Endothelial cell (in vitro differentiated cells): ENCODE results near the gene ADGRV1. TPM values are rescaled to one million over a fixed set of nuclear protein-coding genes. Genes with fewer than 3 reads are reported as not detected.

ENCODE experiments used
- DNase-seq: peaks from one replicate; pipeline ENCODE4 v3.0.0; 2021; ENCODE audit warnings: low spot score
- H3K27ac Mint-ChIP-seq: one replicate; pipeline ENCODE4 v1.8.0; 2021; ENCODE audit warnings: mixed read lengths, inconsistent platforms; ENCODE audit not compliant: unreplicated experiment
- H3K27me3 Mint-ChIP-seq: one replicate; pipeline ENCODE4 v1.8.0; 2021; ENCODE audit warnings: mild to moderate bottlenecking, moderate library complexity, mixed read lengths, inconsistent platforms; ENCODE audit not compliant: unreplicated experiment
- H3K36me3 Mint-ChIP-seq: one replicate; pipeline ENCODE4 v1.8.0; 2021; ENCODE audit warnings: mild to moderate bottlenecking, low read depth, mixed read lengths, inconsistent platforms; ENCODE audit not compliant: unreplicated experiment
- H3K4me1 Mint-ChIP-seq: one replicate; pipeline ENCODE4 v1.8.0; 2021; ENCODE audit warnings: mild to moderate bottlenecking, mixed read lengths, inconsistent platforms; ENCODE audit not compliant: unreplicated experiment
- H3K4me3 Mint-ChIP-seq: one replicate; pipeline ENCODE4 v1.8.0; 2021; ENCODE audit warnings: mild to moderate bottlenecking, mixed read lengths, inconsistent platforms; ENCODE audit not compliant: unreplicated experiment
- H3K9me3 Mint-ChIP-seq: one replicate; pipeline ENCODE4 v1.8.0; 2021; ENCODE audit warnings: mixed read lengths, inconsistent platforms; ENCODE audit not compliant: unreplicated experiment
- CTCF ChIP-seq: fragments of 200-600 bp; sonication (generic); IDR thresholded peaks from one replicate; pipeline ENCODE4 v1.5.0; 2021; ENCODE audit warnings: antibody characterized with exemption; ENCODE audit not compliant: unreplicated experiment
- total RNA-seq: library from RNA; stranded (reverse); fragmentation: NEBNext Ultra II Directional; extraction: Animal tissue kit (Norgen Biotek cat#: 25700); gene quantifications from one replicate; pipeline ENCODE4 v1.2.1, GENCODE V29; 2021; ENCODE audit not compliant: unreplicated experiment

Gene ADGRV1
- total RNA-seq, 1 donor from 2014 or later: 23.1 TPM

GRCh38 chr5:90709323-90710155, 150.9 kb downstream of the ADGRV1 start:
- Mint-ChIP-seq H3K27me3 (no peaks in the 10 kb centered on the region), H3K4me3 (no peak overlapping the region), H3K4me1 (no peaks in the 10 kb centered on the region), H3K27ac (no peak overlapping the region), H3K9me3 (no peaks in the 10 kb centered on the region), H3K36me3 (no peaks in the 10 kb centered on the region)
- DNase-seq: peak; percentile 57
- TF ChIP-seq CTCF: peak; percentile 60

GRCh38 chr5:90718387-90718786, 159.8 kb downstream of the ADGRV1 start:
- DNase-seq: no peak
- no peak for TF ChIP-seq CTCF
- Mint-ChIP-seq H3K27me3 (no peaks in the 10 kb centered on the region), H3K4me1 (no peaks in the 10 kb centered on the region), H3K36me3 (no peaks in the 10 kb centered on the region), H3K27ac (no peak overlapping the region), H3K9me3 (no peaks in the 10 kb centered on the region), H3K4me3 (no peak overlapping the region)

- H3K4me1 Mint-ChIP-seq: peaks cover 2% of the 10 kb centered on the region
- H3K36me3 Mint-ChIP-seq: peaks cover 4% of the 10 kb centered on the region
- DNase-seq: no peak
- no peak overlapping the region for H3K4me3 Mint-ChIP-seq
- peaks cover 2% of the 10 kb centered on the region for H3K27me3 Mint-ChIP-seq
- no peak for TF ChIP-seq CTCF
- no peak overlapping the region for H3K27ac Mint-ChIP-seq
- no peaks in the 10 kb centered on the region for H3K9me3 Mint-ChIP-seq
Observed at GRCh38 chr5:90739567-90739966, 181.0 kb downstream of the ADGRV1 start.

GRCh38 chr5:90740244-90740799, 181.7 kb downstream of the ADGRV1 start:
- no peaks in the 10 kb centered on the region for H3K9me3 Mint-ChIP-seq
- H3K36me3 Mint-ChIP-seq: peaks cover 4% of the 10 kb centered on the region
- peaks cover 2% of the 10 kb centered on the region for H3K27me3 Mint-ChIP-seq
- DNase-seq: no peak
- no peak overlapping the region for H3K4me3 Mint-ChIP-seq
- H3K27ac Mint-ChIP-seq: no peak overlapping the region
- peaks cover 2% of the 10 kb centered on the region for H3K4me1 Mint-ChIP-seq
- no peak for TF ChIP-seq CTCF

DNA sequence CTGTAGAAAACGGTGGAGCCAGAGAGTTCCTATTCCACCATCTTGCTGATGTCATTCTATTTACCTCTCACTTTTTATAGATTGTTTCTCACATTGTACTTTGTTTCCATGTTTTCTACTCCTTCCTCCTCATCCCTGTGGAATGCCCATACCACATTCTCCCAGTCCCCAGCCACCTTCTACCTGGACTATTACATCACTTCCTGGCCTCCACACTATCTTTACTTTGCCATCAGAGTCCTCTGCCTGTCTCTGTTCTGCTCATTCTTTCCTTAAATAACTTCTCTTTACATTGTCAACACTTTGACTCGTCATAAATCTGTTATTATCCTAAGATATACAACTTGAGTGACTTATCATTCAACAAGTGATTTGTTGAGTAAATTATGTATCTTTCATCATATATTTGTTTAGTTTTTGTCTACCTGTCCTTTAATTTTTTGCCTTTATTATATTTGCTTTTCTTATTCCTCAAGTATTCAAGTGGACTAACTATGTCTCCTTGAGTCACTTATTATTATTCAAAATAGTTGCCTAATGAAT, 182.5 kb downstream of the ADGRV1 start:
- Mint-ChIP-seq H3K36me3 (peaks cover 7% of the 10 kb centered on the region), H3K27ac (no peak overlapping the region), H3K4me1 (peaks cover 2% of the 10 kb centered on the region), H3K27me3 (peaks cover 2% of the 10 kb centered on the region), H3K4me3 (peak overlapping the region; percentile 3), H3K9me3 (no peaks in the 10 kb centered on the region)
- DNase-seq: no peak
- no peak for TF ChIP-seq CTCF
